Measurements from ENCODE around the gene NBEAL1.
A peak's percentile ranks its signal among the peaks of the same experiment; 100 is the strongest.
"Not testable (repeated sequence)": the region's sequence is repeated elsewhere in the genome, so short reads cannot be mapped to it uniquely, and the experiment has no call there.

Gene NBEAL1

DNA sequence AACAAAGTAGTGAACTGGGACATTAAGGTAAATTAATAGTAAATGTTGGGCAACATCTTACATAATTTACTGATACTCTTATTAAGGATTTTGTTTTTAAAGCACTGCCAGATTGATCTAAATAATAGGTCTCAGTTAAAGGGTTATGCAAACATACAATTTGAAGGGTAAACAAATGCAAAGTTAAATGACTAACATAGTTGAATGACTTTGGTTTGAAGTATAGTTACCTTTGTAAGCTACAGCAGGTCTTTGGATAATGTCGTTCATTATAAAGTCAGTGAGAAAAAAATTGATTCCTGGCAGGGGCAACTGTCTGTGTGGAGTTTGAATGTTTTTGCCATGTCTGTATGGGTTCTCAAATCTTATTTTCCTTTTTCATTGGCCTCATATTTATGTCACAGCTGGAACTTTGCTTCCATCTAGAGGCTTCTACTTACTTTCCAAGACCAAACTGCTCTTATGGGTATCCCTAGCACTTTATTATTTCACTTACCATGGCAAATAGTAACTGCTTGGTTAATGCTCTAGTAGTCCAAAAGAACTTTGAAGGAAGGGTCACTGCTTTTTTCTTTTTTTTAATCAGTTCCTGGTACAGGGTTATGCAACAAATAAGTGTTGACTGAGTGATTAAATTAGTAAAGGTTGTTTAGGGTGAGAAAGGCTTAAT lies 107.8 kb downstream of the NBEAL1 start:
- peak; percentile 51 for DNase-seq

DNA sequence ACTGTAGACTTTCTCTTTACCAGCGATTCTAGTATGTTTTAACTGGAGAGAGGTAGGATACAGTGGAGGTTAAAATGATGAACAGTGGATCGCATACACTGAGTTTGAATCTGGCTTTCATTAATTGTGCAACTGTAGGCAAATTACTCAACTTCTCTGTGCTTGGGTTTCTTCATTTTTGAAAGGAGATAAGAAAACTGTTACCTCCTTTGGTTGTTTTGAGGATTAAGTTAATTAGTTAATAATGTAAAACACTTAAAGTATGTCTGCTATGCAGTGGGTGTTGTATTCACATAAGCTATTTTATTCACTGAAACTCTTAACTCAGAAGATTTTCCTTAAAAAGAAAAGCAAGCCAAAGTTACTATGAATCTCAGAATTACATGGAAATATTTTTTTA lies 112.3 kb downstream of the NBEAL1 start:
- DNase-seq, result no peak

DNA sequence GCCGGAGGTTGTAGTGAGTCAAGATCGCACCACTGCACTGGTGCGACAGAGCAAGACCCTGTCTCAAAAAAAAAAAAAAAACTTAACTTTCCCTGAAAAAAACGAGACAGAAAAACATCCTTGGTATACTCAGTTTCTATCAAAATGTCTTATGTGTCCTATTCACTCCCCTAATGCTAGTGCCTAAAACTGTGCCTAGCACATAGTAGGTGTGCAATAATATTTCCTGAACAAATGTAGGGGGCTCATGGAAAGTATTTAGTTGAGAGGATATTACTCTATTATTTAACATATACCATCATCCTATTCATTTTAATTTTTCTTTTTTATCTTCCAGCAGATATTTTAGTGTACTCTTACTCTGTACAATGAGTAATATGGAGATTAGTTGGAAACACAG lies 120.4 kb downstream of the NBEAL1 start:
- DNase-seq, result no peak

DNA sequence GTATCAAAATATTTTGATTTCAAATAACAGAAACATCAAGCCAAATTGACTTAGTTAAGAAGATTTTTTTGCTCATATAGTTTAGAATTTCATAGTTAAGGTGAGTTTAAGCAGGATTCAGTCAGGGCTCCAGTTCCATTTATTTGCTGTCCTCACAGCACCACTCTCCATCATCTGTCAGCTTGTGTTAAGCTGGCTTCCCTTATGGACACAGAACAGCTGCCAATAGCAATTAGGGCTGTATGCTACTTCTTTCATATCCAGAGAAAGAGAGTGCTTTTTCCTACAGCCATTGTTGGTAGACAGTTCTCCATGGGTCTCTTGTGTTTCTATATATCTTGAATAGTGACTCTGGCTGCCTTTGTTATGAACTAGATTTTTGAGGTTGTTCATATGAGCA lies 128.7 kb downstream of the NBEAL1 start:
- peak; percentile 39 for DNase-seq

DNA sequence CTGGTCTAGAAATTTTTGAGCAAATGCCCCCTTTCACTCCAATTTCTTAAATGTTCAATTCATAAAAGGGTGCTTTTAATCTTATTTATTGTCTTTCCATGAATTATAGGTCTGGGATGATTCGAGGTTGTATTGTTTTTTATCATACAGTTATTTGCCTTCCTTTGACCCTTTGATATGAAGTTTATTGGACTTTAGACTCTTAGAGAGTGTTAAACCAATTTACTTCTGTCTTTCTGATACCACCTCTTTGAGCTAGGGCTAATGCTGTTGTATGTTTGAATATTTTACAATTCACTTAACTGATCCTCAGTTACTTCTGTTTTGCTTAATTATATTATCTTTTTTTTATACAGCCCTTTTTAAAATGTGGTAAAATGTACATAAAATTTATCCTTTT lies 134.5 kb downstream of the NBEAL1 start:
- no peak for DNase-seq

DNA sequence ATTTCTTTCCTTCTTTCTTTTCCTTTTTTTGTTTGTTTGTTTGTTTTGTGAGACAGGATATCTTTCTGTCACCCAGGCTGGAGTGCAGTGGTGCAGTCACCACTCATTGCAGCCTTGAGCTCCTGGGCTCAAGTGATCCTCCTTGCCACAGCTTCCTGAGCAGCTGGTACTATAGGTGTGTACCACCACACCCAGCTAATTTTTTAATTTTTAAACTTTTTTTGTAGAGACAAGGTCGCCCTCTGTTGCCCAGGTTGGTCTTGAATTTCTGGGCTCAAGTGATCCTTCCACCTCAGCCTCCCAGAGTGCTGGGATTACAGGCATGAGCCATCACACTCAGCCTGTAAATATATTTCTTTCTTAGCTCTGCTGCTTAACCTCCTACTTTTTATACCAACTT lies 140.7 kb downstream of the NBEAL1 start:
- DNase-seq, result peak; percentile 1

DNA sequence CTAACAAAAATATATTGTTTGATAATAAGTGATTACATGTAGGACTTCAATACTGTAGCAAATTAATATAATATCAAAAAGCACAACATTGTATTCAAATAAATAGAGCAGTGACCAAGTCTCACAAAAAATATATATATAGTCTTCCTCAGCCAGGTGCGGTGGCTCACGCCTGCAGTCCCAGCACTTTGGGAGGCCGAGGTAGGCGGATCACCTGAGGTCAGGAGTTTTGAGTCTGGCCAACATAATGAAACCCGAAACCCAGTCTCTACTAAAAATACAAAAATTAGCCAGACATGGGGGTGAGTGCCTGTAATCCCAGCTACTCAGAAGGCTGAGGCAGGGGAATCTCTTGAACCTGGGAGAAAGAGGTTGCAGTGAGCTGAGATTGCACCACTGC lies 148.0 kb downstream of the NBEAL1 start:
- DNase-seq, result not testable (repeated sequence)

DNA sequence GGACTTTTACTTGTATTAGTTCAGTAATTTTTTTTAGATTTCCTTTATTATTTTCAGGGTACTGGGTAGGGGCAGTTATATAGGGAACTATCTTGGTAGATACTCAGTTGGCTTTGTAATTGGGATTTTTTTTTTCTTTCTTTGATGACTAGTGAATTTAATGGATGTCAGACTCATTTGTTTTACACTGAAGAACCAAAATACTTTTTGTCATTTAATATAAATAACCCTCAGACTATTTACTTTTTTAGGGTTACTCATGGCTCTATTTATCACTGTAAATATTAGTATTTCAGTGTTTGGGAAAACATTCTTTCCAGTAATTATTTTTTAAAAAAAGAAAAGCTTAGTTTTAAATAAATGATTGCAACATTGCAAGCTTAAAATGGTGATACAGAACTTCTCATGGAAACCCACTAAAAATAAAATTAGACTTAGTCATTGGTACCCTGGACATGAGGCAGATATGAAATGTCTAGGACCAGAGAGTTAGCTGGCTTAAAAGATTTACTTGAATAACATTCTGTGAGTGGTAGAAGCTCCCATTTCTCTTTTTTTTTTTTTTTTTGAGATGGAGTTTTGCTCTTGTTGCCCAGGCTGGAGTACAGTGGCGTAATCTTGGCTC lies 149.7 kb downstream of the NBEAL1 start:
- no peak for DNase-seq

DNA sequence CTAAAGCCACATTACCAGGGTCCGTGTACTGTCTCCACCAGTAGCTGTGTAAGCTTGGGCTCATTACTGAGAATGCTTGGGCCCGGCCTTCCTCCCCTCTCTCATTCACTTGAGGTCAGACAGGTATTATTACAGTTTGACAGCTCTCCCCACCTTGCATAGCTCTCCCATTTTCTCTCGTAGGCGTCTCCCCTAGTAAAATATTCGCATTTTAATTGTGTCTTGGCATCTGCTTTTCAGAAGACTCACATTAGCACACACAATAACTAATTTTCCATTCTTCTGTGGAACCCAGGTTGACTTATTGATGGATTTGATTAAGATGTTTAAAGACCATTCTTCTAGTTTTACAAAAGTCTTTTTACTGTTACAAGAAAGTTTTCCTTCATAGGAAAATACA lies 153.1 kb downstream of the NBEAL1 start:
- DNase-seq, result no peak

DNA sequence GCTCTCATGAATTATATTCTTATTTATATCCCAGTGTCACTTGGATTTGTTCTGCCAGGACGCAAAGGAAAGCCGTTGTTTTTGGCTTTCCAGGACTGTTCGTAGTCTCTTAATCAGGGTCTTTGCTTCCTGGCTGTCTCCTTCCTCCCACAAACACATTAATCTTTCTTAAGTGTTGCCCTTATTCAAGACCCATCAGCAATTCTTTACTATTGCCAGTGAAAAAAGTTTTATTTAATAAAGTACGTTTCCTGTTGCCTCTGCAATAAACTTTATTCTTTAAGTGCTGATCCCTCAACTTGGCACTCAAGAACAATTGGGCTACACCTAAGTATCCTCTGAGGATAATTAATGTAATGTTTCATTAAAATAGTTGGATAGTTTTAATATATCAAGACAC lies 155.8 kb downstream of the NBEAL1 start:
- DNase-seq, result no peak

DNA sequence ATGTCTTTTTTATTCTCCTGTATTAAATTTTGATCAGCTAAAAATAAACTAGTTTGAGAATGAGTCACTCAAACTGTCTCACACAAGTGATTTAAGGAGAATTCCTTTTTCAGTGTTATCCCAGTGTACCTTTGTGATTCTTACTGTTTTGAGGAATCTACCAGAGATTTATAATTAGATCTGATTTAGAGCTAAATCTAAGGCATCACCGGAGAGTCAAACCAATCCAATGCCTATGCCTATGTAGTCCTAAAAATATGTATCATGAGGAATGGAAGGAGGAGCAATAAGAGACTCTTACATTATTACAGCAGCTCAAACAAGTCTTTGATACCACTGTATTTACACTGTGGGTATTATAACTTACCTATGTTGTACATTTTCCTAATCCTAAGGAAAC lies 160.7 kb downstream of the NBEAL1 start:
- DNase-seq, result no peak

DNA sequence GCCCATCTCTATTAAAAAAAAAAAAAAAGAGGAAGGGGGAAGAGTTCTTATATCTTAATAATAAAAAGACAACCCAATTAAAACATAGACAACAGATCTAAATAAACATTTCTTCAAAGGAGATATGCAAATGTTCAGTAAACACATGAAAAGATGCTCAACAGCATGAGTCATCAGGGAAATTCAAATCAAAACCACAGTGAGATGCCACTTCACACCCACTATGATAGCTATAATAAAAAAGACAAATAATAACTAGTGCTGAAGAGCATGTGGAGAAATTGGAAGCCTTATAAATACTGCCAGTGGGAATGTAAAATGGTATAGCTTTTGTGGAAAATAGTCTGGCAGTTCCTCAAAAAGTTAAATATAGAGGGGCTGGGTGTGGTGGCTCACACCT lies 162.7 kb downstream of the NBEAL1 start:
- DNase-seq, result no peak

DNA sequence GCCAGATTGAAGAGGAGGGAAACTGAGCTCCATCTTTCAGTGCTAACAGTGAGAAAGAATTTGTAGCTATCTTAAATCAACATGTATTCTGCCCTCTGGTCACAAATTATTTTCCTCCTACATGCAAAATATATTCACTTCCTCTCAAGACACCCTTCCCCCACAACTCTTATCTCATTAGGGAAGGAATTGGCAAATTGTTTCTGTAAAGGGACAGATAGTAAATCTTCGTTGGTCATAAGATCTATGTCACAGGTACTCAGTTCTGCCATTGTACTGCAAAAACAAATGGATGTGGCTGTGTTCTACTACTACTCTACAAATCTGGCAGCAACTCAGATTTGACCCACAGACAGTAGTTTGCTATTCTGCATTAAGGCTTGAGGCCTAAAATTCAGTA lies 171.2 kb downstream of the NBEAL1 start:
- no peak for DNase-seq

DNA sequence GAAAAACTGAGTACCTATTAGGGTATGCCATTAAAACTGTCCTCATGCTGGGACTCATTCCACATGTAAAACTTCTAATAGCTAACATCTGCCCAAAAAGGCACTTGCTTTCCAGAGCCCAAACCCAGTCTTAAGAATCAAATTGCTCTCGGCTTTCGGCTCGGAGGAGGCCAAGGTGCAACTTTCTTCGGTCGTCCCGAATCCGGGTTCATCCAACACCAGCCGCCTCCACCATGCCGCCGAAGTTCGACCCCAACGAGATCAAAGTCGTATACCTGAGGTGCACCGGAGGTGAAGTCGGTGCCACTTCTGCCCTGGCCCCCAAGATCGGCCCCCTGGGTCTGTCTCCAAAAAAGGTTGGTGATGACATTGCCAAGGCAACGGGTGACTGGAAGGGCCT lies 175.9 kb downstream of the NBEAL1 start:
- not testable (repeated sequence) for DNase-seq

DNA sequence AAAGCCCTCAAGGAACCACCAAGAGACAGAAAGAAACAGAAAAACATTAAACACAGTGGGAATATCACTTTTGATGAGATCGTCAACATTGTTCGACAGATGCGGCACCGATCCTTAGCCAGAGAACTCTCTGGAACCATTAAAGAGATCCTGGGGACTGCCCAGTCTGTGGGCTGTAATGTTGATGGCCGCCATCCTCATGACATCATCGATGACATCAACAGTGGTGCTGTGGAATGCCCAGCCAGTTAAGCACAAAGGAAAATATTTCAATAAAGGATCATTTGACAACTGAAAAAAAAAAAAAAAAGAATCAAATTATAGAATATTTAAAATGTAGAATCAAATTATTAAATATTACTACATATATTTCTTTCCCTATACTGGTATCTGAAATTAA lies 176.4 kb downstream of the NBEAL1 start:
- not testable (repeated sequence) for DNase-seq

DNA sequence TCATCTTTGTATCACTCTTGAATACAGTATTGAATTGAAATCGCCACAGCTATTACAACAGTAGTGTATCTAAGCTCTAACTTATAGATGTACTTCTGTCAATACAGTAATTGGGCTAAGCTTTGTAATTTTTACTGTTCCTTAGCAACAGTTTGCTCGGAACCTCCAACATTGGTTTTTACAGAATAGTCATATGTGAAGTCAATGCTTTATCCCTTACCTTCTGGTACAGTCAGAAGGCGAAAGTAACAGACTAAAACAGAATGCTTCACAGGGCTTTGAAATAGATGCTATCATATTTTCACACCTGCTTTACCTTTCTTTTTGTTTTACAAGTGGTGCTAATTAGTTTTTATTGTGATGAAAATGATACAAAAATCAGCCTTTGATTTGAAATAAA lies 177.3 kb downstream of the NBEAL1 start:
- no peak for DNase-seq

DNA sequence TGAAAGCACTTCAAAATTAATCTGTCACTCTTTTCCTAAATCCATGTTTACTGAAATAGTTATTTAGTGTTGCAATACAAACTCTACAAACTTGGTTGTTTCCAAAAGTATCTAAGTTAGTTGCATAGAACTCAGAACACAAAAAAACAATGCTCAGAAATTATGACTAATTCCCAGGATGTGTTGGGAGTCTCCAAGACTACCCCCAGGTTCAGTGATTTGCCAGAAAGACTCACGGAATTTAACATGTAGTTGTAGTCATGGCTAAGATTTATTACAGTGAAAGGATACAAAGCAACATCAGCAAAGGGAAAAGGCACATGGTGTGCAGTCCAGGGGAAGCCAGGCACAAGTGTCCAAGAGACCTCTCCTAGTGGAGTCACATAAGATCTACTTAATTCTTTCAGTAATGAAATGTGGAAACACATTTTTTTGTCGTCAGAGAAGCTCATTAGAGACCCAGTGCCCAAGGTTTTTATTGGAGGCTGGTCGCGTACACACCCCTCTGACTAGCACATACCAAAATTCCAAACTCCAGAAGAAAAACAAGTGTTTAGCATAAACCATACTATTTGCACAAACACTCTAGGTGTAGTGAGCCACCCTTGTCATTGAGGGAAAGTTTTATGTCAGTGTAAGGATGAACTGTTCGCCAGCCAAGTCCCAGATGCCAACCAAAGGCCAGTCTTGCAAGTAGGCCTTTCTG lies 180.8 kb downstream of the NBEAL1 start:
- DNase-seq, result no peak

DNA sequence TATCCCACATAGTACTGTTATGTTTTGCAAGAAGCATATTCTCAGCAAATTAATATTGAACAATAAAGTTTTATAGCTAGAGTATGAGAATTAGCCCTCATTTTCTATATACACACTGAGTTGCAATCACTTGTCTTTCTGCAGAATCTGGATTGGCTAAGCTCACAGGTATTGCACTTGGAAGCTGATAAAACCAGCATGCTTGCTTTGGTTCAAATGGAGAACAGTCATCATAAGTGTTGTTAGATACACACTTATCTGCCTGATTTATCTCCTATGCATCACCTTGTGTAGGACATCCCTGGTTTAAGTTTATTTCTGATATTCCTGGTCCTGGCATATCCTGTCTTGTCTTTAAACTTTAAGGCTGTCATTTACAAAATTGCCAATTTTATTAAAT lies 186.2 kb downstream of the NBEAL1 start:
- DNase-seq, result no peak

DNA sequence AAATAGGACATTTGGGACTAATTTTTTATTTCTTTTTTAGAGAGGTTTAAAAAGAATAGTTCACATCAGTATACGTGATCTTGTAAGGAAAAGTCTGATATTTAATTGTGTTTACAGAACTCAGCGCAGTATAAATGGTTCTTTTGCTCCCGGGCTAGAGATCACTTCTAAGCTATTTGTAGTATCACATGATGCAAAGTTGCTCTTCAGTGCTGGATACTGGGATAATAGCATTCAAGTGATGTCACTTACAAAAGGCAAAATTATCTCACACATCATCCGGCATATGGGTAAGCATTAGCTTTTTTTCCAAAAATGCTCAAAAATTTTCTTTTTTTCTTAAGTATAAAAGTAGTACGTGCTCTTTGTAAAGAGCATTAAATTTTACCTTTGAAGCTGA lies 186.8 kb downstream of the NBEAL1 start:
- no peak for DNase-seq

DNA sequence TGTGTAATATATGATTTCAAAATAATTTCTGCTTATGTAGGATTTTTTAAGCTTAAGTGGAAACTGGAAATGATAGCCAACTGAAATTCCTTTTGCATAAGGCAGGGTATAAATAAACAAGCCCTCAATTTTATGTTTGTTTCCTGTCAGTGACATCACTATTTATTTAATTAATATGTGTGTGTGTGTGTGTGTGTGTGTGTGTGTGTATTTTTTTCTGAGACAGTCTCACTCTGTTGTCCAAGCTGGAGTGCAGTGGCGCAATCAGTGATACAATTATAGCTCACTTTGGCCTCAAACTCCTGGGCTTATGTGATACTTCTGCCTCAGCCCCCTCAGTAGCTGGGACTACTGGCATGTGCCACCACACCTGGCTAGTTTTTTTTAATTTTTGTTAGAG lies 194.9 kb downstream of the NBEAL1 start:
- DNase-seq, result no peak

DNA sequence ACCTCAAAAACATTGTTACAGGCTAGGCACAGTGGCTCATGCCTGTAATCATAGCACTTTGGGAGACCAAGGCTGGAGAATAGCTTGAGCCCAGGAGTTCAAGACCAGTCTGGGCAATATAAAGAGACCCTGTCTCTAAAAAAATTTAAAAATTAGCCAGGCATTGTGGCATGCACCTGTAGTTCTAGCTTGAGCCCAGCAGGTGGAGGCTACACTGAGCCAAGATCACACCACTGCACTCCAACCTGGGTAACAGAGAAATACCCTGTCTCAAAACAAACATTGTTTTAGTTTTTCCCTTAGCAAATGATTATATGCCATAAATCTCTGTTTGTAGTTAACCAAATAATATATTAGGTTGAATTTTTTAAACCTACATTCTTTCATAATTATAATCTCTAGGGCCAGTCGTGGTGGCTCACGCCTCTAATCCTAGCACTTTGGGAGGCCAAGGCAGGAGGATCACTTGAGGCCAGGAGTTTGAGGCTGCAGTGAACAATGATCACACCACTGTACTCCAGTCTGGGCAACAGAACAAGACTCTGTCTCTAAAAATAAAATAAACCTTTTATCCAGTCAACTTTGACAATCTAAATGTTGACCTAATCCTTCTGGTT lies 210.9 kb downstream of the NBEAL1 start:
- peak; percentile 12 for DNase-seq

DNA sequence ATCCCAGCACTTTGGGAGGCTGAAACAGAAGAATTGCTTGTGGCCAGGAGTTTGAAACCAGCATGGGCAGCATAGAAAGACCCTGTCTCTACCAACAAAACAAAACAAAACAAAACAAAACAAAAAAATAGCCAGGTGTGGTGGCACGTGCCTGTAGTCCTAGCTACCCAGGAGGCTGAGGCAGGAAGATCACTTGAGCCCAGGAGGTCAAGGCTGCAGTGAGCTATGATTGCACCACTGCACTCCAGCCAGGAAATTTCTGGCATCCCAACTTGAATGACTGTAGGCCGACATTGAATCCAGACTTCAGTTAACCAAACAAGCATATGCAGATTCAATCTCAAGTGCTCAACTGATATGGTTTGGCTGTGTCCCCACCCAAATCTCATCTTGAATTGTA lies 215.0 kb downstream of the NBEAL1 start:
- not testable (repeated sequence) for DNase-seq

DNA sequence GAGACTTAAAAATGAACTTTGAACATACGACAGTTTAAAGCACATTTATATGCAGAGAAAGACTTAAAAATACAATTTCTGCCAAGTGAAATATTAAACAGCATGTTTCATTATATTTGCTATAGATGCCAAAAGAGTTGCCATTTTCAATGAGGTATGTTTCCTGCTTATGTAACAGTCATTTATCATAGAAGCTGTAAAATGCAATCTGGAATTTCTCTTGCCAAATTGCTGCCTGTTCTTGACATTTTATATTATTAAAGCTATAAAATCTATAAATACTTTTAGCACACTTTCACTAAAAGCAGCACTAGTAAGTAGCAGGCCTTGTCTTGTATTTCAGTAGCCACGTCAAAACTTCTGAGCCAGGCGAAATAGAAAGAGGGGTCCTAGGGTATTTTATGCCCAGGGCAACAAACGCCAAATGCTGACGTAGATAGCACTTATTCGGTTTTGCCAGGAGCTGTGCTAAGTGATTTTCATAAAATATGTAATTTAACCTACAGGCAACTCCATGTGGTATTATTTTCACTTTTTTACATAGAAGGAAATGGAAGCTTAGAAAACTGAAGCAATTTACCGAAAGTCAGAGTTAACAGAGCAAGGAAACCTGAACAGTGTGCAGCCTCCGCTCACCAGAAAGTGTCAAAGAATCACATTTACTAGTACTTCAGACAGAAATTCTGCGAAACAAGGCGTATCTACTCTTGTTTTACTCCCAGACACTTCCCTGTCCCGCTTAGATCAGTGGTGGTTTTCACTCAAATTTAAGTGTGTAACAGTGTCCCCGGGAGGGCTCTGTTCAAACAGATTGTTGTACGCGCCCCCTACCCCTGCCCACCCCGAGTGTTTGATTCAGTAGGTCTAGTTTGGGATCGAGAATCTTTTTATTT lies 222.9 kb downstream of the NBEAL1 start:
- no peak for DNase-seq
